Neural progenitor cell (in vitro differentiated cells): ENCODE measurements around the gene RBBP4.

Experiments
- CTCF ChIP-seq: fragments of 200-600 bp; sonication (generic); IDR thresholded peaks from 2 replicates; pipeline ENCODE4 v1.5.1; 2017; ENCODE audit warnings: antibody characterized with exemption, mild to moderate bottlenecking
- EZH2phosphoT487 ChIP-seq: fragments of 200-600 bp; sonication (generic); IDR thresholded peaks from 2 replicates; pipeline ENCODE4 v1.6.1; 2017; ENCODE audit warnings: antibody characterized with exemption

- TF ChIP-seq CTCF, result no peak
- TF ChIP-seq EZH2phosphoT487, result no peak
Measured at GRCh38 chr1:32665915-32666314, 14.9 kb downstream of the RBBP4 start.
